Measurements from ENCODE around the gene EIF1AD. TPM values are rescaled to one million over a fixed set of nuclear protein-coding genes. Genes with fewer than 3 reads are reported as not detected.
A peak's percentile ranks its signal among the peaks of the same experiment; 100 is the strongest.

Gene EIF1AD
- total and polyA plus RNA-seq, 11 donors: 12.9 to 44.0 (median 20.7) TPM

DNA sequence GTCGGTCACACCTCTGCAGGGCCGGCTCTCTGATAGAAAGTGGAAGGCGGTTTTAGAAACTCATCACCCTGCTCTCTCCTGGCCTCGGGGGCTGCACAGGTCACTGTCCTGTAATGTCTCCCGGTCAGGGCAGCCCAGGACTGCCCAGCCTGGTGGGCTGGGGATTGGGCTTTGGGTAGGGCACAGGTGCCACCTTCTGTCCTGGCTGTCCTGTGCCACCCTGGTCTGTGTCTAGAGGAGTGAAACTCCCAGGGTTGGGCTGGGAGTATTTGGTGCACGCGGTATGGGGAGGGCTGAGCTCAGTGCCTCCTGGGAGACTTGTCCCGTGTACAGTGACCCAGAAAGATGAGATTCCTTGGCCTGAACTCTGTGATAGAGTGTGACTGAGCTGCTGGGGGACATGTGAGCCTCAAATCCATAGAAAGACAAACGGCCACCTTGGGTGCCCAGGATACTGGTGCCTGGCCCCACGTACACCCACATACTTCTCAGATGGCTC lies 22.6 kb downstream of the EIF1AD start:
- ATAC-seq (peak in 1 of 4 donors; percentile 5), DNase-seq (no peak)

DNA sequence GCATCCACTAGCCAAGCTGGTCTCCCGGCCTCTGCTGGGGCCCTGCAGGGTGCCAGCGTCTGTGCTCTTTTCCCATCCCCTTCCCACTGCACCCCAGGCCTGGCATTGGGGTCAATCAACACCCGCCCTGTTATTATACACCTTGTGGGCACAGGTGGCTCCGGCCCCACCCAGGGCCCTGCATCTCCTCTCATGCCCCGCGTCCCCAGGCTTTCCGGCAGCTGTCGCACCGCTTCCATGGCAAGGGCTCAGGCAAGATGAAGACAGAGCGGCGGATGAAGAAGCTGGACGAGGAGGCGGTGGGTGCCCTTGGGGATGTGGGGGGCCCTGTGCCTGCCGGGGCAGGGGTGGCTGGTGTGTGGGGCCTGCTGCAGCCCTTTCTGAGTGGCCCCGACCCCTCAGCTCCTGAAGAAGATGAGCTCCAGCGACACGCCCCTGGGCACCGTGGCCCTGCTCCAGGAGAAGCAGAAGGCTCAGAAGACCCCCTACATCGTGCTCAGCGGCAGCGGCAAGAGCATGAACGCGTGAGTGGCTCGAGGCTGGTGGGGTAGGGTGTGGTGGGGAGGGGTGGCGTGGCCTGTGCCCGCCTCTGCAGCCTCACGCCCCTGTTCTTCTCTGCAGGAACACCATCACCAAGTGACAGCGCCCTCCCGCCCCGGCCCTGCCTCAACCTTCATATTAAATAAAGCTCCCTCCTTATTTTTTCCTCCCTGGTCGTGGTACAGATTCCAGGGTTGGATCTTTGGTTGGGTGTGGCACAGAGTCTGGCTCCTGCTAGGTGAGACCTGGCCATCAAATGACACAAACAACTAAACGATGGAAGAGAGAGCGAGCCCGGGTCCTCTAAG lies 23.3 kb downstream of the EIF1AD start:
- peaks cover 0 to 58% (median 44%) of the 10 kb centered on the region in 9 donors for H3K36me3 ChIP-seq
- no peak overlapping the region for H3K4me3 ChIP-seq
- H3K27ac ChIP-seq: no peak overlapping the region
- no peak for ATAC-seq
- no peaks in the 10 kb centered on the region for H3K9me3 ChIP-seq
- no peaks in the 10 kb centered on the region for H3K27me3 ChIP-seq
- DNase-seq: no peak
- no peak for TF ChIP-seq POLR2A (IDR thresholded peaks at IDR 0.05)
- TF ChIP-seq, protein P1, sequence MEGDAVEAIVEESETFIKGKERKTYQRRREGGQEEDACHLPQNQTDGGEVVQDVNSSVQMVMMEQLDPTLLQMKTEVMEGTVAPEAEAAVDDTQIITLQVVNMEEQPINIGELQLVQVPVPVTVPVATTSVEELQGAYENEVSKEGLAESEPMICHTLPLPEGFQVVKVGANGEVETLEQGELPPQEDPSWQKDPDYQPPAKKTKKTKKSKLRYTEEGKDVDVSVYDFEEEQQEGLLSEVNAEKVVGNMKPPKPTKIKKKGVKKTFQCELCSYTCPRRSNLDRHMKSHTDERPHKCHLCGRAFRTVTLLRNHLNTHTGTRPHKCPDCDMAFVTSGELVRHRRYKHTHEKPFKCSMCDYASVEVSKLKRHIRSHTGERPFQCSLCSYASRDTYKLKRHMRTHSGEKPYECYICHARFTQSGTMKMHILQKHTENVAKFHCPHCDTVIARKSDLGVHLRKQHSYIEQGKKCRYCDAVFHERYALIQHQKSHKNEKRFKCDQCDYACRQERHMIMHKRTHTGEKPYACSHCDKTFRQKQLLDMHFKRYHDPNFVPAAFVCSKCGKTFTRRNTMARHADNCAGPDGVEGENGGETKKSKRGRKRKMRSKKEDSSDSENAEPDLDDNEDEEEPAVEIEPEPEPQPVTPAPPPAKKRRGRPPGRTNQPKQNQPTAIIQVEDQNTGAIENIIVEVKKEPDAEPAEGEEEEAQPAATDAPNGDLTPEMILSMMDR (IDR thresholded peaks at IDR 0.05): no peak
- H3K4me1 ChIP-seq: no peaks in the 10 kb centered on the region
- intact Hi-C loops (cut with DNase I): no loop called here
- 92 to 94% (median 93%) methylated on average over 26 to 34 of the region's 34 CpGs for WGBS, 4 donors

More for the DNA sequence above, 22.6 kb downstream of the EIF1AD start:
- 73 to 84% (median 77%) methylated on average over 5 to 10 of the region's 10 CpGs for WGBS, 4 donors
- H3K27me3 ChIP-seq: no peaks in the 10 kb centered on the region
- H3K4me3 ChIP-seq: no peak overlapping the region
- no peaks in the 10 kb centered on the region for H3K9me3 ChIP-seq
- H3K27ac ChIP-seq: no peak overlapping the region
- intact Hi-C loops (cut with DNase I): no loop called here
- H3K4me1 ChIP-seq: no peaks in the 10 kb centered on the region
- TF ChIP-seq, protein P1 (IDR thresholded peaks at IDR 0.05): no peak
- H3K36me3 ChIP-seq: peaks cover 0 to 53% (median 42%) of the 10 kb centered on the region in 9 donors

DNA sequence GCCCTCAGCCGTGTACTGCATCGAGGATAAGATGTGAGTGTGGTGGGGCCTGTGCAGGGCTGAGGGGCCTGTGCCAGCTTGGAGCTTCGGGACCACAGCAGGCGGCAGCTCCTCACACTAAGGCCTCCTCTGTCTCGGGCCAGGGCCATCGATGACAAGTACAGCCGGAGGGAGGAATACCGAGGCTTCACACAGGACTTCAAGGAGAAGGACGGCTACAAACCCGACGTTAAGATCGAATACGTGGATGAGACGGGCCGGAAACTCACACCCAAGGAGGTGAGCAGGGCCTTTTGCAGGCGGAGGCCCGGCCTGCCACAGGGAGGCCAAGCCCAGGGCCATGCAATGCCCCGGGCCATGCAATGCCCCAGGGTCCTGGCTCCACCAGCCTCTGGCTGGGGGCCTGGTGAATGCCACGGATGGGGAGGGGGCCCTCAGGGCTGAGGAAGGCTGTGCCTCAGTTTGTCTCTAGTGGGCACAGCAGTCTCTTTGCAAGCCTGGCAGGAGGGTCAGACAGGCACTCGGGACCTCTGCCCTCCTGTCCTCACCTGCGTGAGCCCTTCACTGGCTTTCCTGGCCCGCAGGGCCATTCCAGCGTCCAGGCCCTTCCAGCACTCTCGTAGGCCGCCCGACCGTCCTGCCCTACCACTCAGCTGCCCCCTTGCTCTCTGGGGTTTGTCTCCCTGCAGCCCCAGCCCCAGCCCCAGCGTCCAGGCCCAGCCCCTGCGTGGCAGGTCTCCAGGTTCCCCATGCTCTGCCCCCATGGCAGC lies 24.2 kb downstream of the EIF1AD start:
- intact Hi-C loops (cut with DNase I): no loop called here
- no peak overlapping the region for H3K27ac ChIP-seq
- ATAC-seq: peak in 1 of 4 donors; percentile 8
- no peak overlapping the region for H3K4me3 ChIP-seq
- no peaks in the 10 kb centered on the region for H3K9me3 ChIP-seq
- H3K27me3 ChIP-seq: no peaks in the 10 kb centered on the region
- no peaks in the 10 kb centered on the region for H3K4me1 ChIP-seq
- TF ChIP-seq, protein P1 (IDR thresholded peaks at IDR 0.05): no peak
- TF ChIP-seq POLR2A (IDR thresholded peaks at IDR 0.05): no peak
- peaks cover 0 to 65% (median 53%) of the 10 kb centered on the region in 9 donors for H3K36me3 ChIP-seq
- 87 to 92% (median 91%) methylated on average over 25 to 29 of the region's 29 CpGs for WGBS, 4 donors
- DNase-seq: no peak
